SH-SY5Y (cell line): ENCODE data around the gene SLC22A1.

ENCODE experiments used
- GATA2 ChIP-seq: IDR thresholded peaks from 2 replicates; pipeline ENCODE4 v1.6.1; 2011; ENCODE audit warnings: mild to moderate bottlenecking, low read depth, low read length
- GATA3 ChIP-seq: IDR thresholded peaks from 2 replicates; pipeline ENCODE4 v1.6.1; 2011; ENCODE audit warnings: low read depth, mild to moderate bottlenecking, low read length, moderate library complexity

- TF ChIP-seq GATA2 (no peak), GATA3 (no peak)
Measured at GRCh38 chr6:160121981-160122380, 366 bp downstream of the SLC22A1 start.
